ENCODE data around the gene SMURF2. TPM values are rescaled to one million over a fixed set of nuclear protein-coding genes. Genes with fewer than 3 reads are reported as not detected.

Gene SMURF2
- total and polyA plus RNA-seq, 10 of the 15 experiments (the other 5 are each of a cell fraction or from before 2014, with no cell fraction given), result 2.8 to 13.4 (median 7.5) TPM

DNA sequence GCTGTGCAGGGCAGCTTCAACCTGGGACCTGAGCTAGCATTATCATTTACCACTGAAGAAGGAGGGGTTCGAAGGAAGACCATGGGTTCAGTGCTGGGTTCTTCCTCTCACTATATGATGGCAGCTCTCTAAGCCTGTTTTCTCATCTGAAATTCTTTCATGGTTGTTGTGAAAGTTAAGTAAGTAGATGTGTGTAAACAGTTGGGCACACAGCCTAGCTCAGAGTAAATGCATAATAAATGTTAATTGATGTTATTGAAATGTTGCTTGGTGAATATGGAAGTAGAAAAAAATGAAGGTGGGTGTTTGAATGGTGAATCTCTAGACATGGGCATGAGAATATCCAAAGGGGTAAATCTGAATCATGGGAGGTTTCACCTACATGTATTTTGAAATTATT is 146.3 kb downstream of the SMURF2 start (continued):
- TF ChIP-seq, protein P1, sequence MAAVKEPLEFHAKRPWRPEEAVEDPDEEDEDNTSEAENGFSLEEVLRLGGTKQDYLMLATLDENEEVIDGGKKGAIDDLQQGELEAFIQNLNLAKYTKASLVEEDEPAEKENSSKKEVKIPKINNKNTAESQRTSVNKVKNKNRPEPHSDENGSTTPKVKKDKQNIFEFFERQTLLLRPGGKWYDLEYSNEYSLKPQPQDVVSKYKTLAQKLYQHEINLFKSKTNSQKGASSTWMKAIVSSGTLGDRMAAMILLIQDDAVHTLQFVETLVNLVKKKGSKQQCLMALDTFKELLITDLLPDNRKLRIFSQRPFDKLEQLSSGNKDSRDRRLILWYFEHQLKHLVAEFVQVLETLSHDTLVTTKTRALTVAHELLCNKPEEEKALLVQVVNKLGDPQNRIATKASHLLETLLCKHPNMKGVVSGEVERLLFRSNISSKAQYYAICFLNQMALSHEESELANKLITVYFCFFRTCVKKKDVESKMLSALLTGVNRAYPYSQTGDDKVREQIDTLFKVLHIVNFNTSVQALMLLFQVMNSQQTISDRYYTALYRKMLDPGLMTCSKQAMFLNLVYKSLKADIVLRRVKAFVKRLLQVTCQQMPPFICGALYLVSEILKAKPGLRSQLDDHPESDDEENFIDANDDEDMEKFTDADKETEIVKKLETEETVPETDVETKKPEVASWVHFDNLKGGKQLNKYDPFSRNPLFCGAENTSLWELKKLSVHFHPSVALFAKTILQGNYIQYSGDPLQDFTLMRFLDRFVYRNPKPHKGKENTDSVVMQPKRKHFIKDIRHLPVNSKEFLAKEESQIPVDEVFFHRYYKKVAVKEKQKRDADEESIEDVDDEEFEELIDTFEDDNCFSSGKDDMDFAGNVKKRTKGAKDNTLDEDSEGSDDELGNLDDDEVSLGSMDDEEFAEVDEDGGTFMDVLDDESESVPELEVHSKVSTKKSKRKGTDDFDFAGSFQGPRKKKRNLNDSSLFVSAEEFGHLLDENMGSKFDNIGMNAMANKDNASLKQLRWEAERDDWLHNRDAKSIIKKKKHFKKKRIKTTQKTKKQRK (IDR thresholded peaks at IDR 0.05; ENCODE audit: low read depth, low read length), result no peak

DNA sequence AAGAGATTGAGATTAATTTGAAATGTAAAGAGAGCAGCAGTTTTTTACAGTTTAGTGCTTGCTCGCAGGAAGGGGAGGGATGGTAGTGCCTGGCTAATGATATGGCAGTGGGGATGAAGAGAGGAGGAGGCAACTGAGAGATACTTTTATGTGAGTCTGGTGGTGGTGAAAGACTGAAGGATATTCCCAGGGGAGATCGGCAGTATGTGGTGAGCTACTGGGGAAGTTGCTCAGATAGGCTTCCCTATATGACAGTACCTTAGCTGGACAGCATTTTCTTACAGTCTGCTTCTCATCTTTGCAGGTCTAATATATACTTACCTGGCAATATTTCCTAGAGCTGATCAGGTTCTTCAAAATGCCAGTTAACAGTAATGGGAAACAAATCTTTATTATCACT is 146.7 kb downstream of the SMURF2 start:
- 50% methylated on average over 2 of the region's 2 CpGs for WGBS (ENCODE audit: insufficient coverage, insufficient replicate concordance, low lambda C conversion rate, missing lambda C conversion rate)
- Histone ChIP-seq H3K4me3 (no peak overlapping the region), H3K4me2 (ENCODE audit: control insufficient read depth, insufficient read depth) (no peak overlapping the region), H3K36me3 (ENCODE audit: control insufficient read depth in 2 of 2, insufficient read depth in 2 of 2, low read length in 1 of 2) (peaks cover 0 to 25% of the 10 kb centered on the region in 2 experiments), H3K9ac (ENCODE audit: control insufficient read depth, insufficient read depth, low read length) (no peak overlapping the region), H4K20me1 (ENCODE audit: control insufficient read depth, insufficient read depth) (no peaks in the 10 kb centered on the region), H3K27ac (ENCODE audit: control insufficient read depth, insufficient read depth) (no peak overlapping the region), H3K27me3 (replicated peaks in 1 of 2; ENCODE audit: control insufficient read depth in 2 of 2, insufficient read depth in 2 of 2, low read length in 1 of 2) (no peaks in the 10 kb centered on the region), H3K4me1 (ENCODE audit: control insufficient read depth, insufficient read depth, low read length) (no peaks in the 10 kb centered on the region), H3K79me2 (ENCODE audit: control insufficient read depth, insufficient read depth, low read length) (no peaks in the 10 kb centered on the region), H3K9me3 (replicated peaks; ENCODE audit: control insufficient read depth, insufficient read depth, low read length) (no peaks in the 10 kb centered on the region), H2AFZ (ENCODE audit: control insufficient read depth, low read depth, low read length) (no peak overlapping the region)
- ChIA-PET POLR2A (interaction anchor here (0.5 to 1.6 kb wide), 6 partner anchors 9 to 746 kb away, joined by 3 to 6 read pairs (median 4); partner anchors contain the start of genes CEP95 and DDX5), CTCF (interaction anchor here (1.0 to 2.0 kb wide), 8 partner anchors 8 to 134 kb away, joined by 3 to 13 read pairs (median 5); no protein-coding TSS in a partner anchor), RAD21 (ENCODE audit: unreplicated experiment) (interaction anchor here (1.2 to 1.3 kb wide), 3 partner anchors 92 to 134 kb away, joined by 3 to 6 read pairs (median 4); no protein-coding TSS in a partner anchor), SMC1A (ENCODE audit: uncharacterized antibody, unreplicated experiment) (interaction anchor here (0.9 to 2.0 kb wide), 8 partner anchors 8 to 110 kb away, joined by 3 to 8 read pairs (median 4); partner anchors contain the start of genes CEP95, DDX5 and POLG2)
- DNase-seq (ENCODE audit: low read depth, low spot score) (no peak), ATAC-seq (peak; percentile 78), FAIRE-seq (no peak)
- in situ Hi-C loops (cut with MboI), result no loop called here
- TF ChIP-seq DPF2 (IDR thresholded peaks at IDR 0.05), result no peak
- TF ChIP-seq MEF2B (IDR thresholded peaks at IDR 0.05; ENCODE audit: partially characterized antibody, poor library complexity, severe bottlenecking), result peak; percentile 67
- TF ChIP-seq, protein P2, sequence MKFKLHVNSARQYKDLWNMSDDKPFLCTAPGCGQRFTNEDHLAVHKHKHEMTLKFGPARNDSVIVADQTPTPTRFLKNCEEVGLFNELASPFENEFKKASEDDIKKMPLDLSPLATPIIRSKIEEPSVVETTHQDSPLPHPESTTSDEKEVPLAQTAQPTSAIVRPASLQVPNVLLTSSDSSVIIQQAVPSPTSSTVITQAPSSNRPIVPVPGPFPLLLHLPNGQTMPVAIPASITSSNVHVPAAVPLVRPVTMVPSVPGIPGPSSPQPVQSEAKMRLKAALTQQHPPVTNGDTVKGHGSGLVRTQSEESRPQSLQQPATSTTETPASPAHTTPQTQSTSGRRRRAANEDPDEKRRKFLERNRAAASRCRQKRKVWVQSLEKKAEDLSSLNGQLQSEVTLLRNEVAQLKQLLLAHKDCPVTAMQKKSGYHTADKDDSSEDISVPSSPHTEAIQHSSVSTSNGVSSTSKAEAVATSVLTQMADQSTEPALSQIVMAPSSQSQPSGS (IDR thresholded peaks at IDR 0.05; ENCODE audit: low read length), result no peak
- no peak for TF ChIP-seq WRNIP1 (IDR thresholded peaks at IDR 0.05; ENCODE audit: borderline replicate concordance, low read depth, low read length)
- TF ChIP-seq BHLHE40 (IDR thresholded peaks at IDR 0.05; ENCODE audit: borderline replicate concordance in 1 of 2, low read depth in 2 of 2, low read length in 1 of 2), result no peak
- no TSS peak for BruUV-seq (replicated peaks)
- intact Hi-C loops (cut with micrococcal nuclease; ENCODE audit: unreplicated experiment), result no loop called here
